Measurements from ENCODE around the gene IL36RN.

Gene IL36RN

GRCh38 chr2:113072584-113072983 is 13.6 kb downstream of the IL36RN start:
- Mint-ChIP-seq H3K4me3 (no peak overlapping the region), H3K27ac (no peak overlapping the region), H3K36me3 (no peaks in the 10 kb centered on the region), H3K4me1 (no peaks in the 10 kb centered on the region), H3K27me3 (peaks cover 9% of the 10 kb centered on the region), H3K9me3 (no peaks in the 10 kb centered on the region)
- no peak for DNase-seq (ENCODE audit: low spot score in 2 of 2)
- ATAC-seq (ENCODE audit: low read depth), result no peak

- H3K4me1 Mint-ChIP-seq, result no peaks in the 10 kb centered on the region
- H3K4me3 Mint-ChIP-seq, result no peak overlapping the region
- H3K27me3 Mint-ChIP-seq, result peaks cover 8% of the 10 kb centered on the region
- H3K36me3 Mint-ChIP-seq, result no peaks in the 10 kb centered on the region
- no peaks in the 10 kb centered on the region for H3K9me3 Mint-ChIP-seq
- no peak overlapping the region for H3K27ac Mint-ChIP-seq
- ATAC-seq (ENCODE audit: low read depth) (no peak), DNase-seq (ENCODE audit: low spot score in 2 of 2) (no peak)
Measured at GRCh38 chr2:113073325-113073834, 14.4 kb downstream of the IL36RN start.

GRCh38 chr2:113075030-113075429 is 16.0 kb downstream of the IL36RN start:
- Mint-ChIP-seq H3K27me3 (peaks cover 8% of the 10 kb centered on the region), H3K4me3 (no peak overlapping the region), H3K4me1 (no peaks in the 10 kb centered on the region), H3K27ac (no peak overlapping the region), H3K9me3 (no peaks in the 10 kb centered on the region), H3K36me3 (no peaks in the 10 kb centered on the region)
- DNase-seq (ENCODE audit: low spot score in 2 of 2) (no peak), ATAC-seq (ENCODE audit: low read depth) (no peak)

GRCh38 chr2:113075600-113075999 is 16.6 kb downstream of the IL36RN start:
- no peak overlapping the region for H3K4me3 Mint-ChIP-seq
- H3K27ac Mint-ChIP-seq, result no peak overlapping the region
- DNase-seq (ENCODE audit: low spot score in 2 of 2) (no peak), ATAC-seq (ENCODE audit: low read depth) (no peak)
- peaks cover 8% of the 10 kb centered on the region for H3K27me3 Mint-ChIP-seq
- H3K4me1 Mint-ChIP-seq, result no peaks in the 10 kb centered on the region
- H3K9me3 Mint-ChIP-seq, result no peaks in the 10 kb centered on the region
- no peaks in the 10 kb centered on the region for H3K36me3 Mint-ChIP-seq

GRCh38 chr2:113076954-113077669 is 18.1 kb downstream of the IL36RN start:
- ATAC-seq (ENCODE audit: low read depth), result no peak
- no peak for DNase-seq (ENCODE audit: low spot score in 2 of 2)
- Mint-ChIP-seq H3K9me3 (no peaks in the 10 kb centered on the region), H3K27ac (no peak overlapping the region), H3K27me3 (peaks cover 16% of the 10 kb centered on the region), H3K4me3 (no peak overlapping the region), H3K36me3 (no peaks in the 10 kb centered on the region), H3K4me1 (no peaks in the 10 kb centered on the region)

GRCh38 chr2:113077921-113078320 is 18.9 kb downstream of the IL36RN start:
- ATAC-seq (ENCODE audit: low read depth) (no peak), DNase-seq (ENCODE audit: low spot score in 2 of 2) (no peak)
- H3K27ac Mint-ChIP-seq, result no peak overlapping the region
- no peaks in the 10 kb centered on the region for H3K4me1 Mint-ChIP-seq
- no peaks in the 10 kb centered on the region for H3K9me3 Mint-ChIP-seq
- no peaks in the 10 kb centered on the region for H3K36me3 Mint-ChIP-seq
- no peak overlapping the region for H3K4me3 Mint-ChIP-seq
- peaks cover 16% of the 10 kb centered on the region for H3K27me3 Mint-ChIP-seq

- H3K27me3 Mint-ChIP-seq, result peaks cover 20% of the 10 kb centered on the region
- DNase-seq (ENCODE audit: low spot score in 2 of 2) (no peak), ATAC-seq (ENCODE audit: low read depth) (no peak)
- no peaks in the 10 kb centered on the region for H3K36me3 Mint-ChIP-seq
- H3K4me1 Mint-ChIP-seq, result peaks cover 2% of the 10 kb centered on the region
- H3K27ac Mint-ChIP-seq, result no peak overlapping the region
- H3K9me3 Mint-ChIP-seq, result no peaks in the 10 kb centered on the region
- no peak overlapping the region for H3K4me3 Mint-ChIP-seq
Measured at GRCh38 chr2:113078350-113078839, 19.4 kb downstream of the IL36RN start.

GRCh38 chr2:113079131-113079530 is 20.1 kb downstream of the IL36RN start:
- Mint-ChIP-seq H3K27ac (no peak overlapping the region), H3K4me3 (no peak overlapping the region), H3K4me1 (peaks cover 3% of the 10 kb centered on the region), H3K36me3 (no peaks in the 10 kb centered on the region), H3K27me3 (peaks cover 21% of the 10 kb centered on the region), H3K9me3 (no peaks in the 10 kb centered on the region)
- DNase-seq (ENCODE audit: low spot score in 2 of 2) (no peak), ATAC-seq (ENCODE audit: low read depth) (no peak)

- peak; percentile 71 for ATAC-seq (ENCODE audit: low read depth)
- H3K9me3 Mint-ChIP-seq, result no peaks in the 10 kb centered on the region
- peak; percentile 30 to 52 for DNase-seq (ENCODE audit: low spot score in 2 of 2)
- no peaks in the 10 kb centered on the region for H3K36me3 Mint-ChIP-seq
- no peak overlapping the region for H3K4me3 Mint-ChIP-seq
- H3K27me3 Mint-ChIP-seq, result peaks cover 21% of the 10 kb centered on the region
- peaks cover 3% of the 10 kb centered on the region for H3K4me1 Mint-ChIP-seq
- H3K27ac Mint-ChIP-seq, result no peak overlapping the region
Measured at GRCh38 chr2:113080134-113080533, 21.1 kb downstream of the IL36RN start.

- H3K4me1 Mint-ChIP-seq, result peaks cover 3% of the 10 kb centered on the region
- H3K27me3 Mint-ChIP-seq, result peaks cover 22% of the 10 kb centered on the region
- no peak for DNase-seq (ENCODE audit: low spot score in 2 of 2)
- no peaks in the 10 kb centered on the region for H3K36me3 Mint-ChIP-seq
- H3K4me3 Mint-ChIP-seq, result no peak overlapping the region
- H3K27ac Mint-ChIP-seq, result no peak overlapping the region
- ATAC-seq (ENCODE audit: low read depth), result no peak
- H3K9me3 Mint-ChIP-seq, result no peaks in the 10 kb centered on the region
Measured at GRCh38 chr2:113081488-113082210, 22.7 kb downstream of the IL36RN start.

- Mint-ChIP-seq H3K27ac (no peak overlapping the region), H3K27me3 (peaks cover 20% of the 10 kb centered on the region), H3K36me3 (no peaks in the 10 kb centered on the region), H3K4me1 (peaks cover 3% of the 10 kb centered on the region), H3K4me3 (no peak overlapping the region), H3K9me3 (no peaks in the 10 kb centered on the region)
- no peak for DNase-seq (ENCODE audit: low spot score in 2 of 2)
- no peak for ATAC-seq (ENCODE audit: low read depth)
Measured at GRCh38 chr2:113083296-113083695, 24.3 kb downstream of the IL36RN start.

- ATAC-seq (ENCODE audit: low read depth) (peak; percentile 59), DNase-seq (ENCODE audit: low spot score in 2 of 2) (no peak)
- no peak overlapping the region for H3K4me3 Mint-ChIP-seq
- H3K9me3 Mint-ChIP-seq, result no peaks in the 10 kb centered on the region
- H3K27ac Mint-ChIP-seq, result no peak overlapping the region
- H3K27me3 Mint-ChIP-seq, result peaks cover 20% of the 10 kb centered on the region
- no peaks in the 10 kb centered on the region for H3K36me3 Mint-ChIP-seq
- peaks cover 3% of the 10 kb centered on the region for H3K4me1 Mint-ChIP-seq
Measured at GRCh38 chr2:113084249-113085000, 25.4 kb downstream of the IL36RN start.

- H3K27ac Mint-ChIP-seq, result no peak overlapping the region
Measured at GRCh38 chr2:113085542-113085941, 26.5 kb downstream of the IL36RN start.

More at GRCh38 chr2:113085542-113085941, 26.5 kb downstream of the IL36RN start:
- ATAC-seq (ENCODE audit: low read depth) (no peak), DNase-seq (ENCODE audit: low spot score in 2 of 2) (no peak)
- peaks cover 18% of the 10 kb centered on the region for H3K27me3 Mint-ChIP-seq
- peaks cover 3% of the 10 kb centered on the region for H3K4me1 Mint-ChIP-seq
- no peaks in the 10 kb centered on the region for H3K9me3 Mint-ChIP-seq
- H3K36me3 Mint-ChIP-seq, result no peaks in the 10 kb centered on the region
- H3K4me3 Mint-ChIP-seq, result no peak overlapping the region
